22Rv1 (cell line): ENCODE measurements around the gene PAK3.

ENCODE experiments used
- CTCF ChIP-seq: fragments of 450-650 bp; IDR thresholded peaks from 2 replicates; pipeline ENCODE4 v1.5.1; 2017; ENCODE audit warnings: mild to moderate bottlenecking
- ZFX ChIP-seq: fragments of 450-650 bp; IDR thresholded peaks from 2 replicates; pipeline ENCODE4 v1.6.1; 2017; ENCODE audit warnings: antibody characterized with exemption, borderline replicate concordance

GRCh38 chrX:111102636-111103035, 6.6 kb downstream of the PAK3 start:
- TF ChIP-seq CTCF (no peak), ZFX (no peak)
